ENCODE results near the gene CCDC106. TPM values are rescaled to one million over a fixed set of nuclear protein-coding genes. Genes with fewer than 3 reads are reported as not detected.

Gene CCDC106
- total and polyA plus RNA-seq, 2 donors from 2014 or later, result 22.7 to 51.9 TPM

- no peaks in the 10 kb centered on the region for H3K9me3 ChIP-seq (ENCODE audit: control insufficient read depth in 2 of 3, insufficient read depth in 1 of 3, low read length in 3 of 3)
- peak overlapping the region in 1 of 2 donors; percentile 57 for H3K27ac ChIP-seq (ENCODE audit: low read depth in 2 of 2, low read length in 2 of 2)
- FAIRE-seq, result no peak
- peak in 1 of 5 donors; percentile 25 for DNase-seq
- H3K36me3 ChIP-seq (ENCODE audit: control insufficient read depth in 2 of 3, insufficient read depth in 3 of 3, low read length in 3 of 3), result peaks cover 2 to 15% (median 15%) of the 10 kb centered on the region in 3 donors
- no peaks in the 10 kb centered on the region for H3K27me3 ChIP-seq (ENCODE audit: control insufficient read depth, insufficient read depth, low read length)
- H3K9ac ChIP-seq (ENCODE audit: low read length in 3 of 3), result peak overlapping the region in 2 of 3 donors; percentile 38 to 39
- no peak for TF ChIP-seq CTCF (IDR thresholded peaks at IDR 0.05; ENCODE audit: borderline replicate concordance, extremely low read depth, insufficient read depth)
- peak overlapping the region in 2 of 3 donors; percentile 97 to 98 for H3K4me3 ChIP-seq (ENCODE audit: low read length in 3 of 3)
- intact Hi-C loops (cut with DNase I), result no loop called here
- peaks cover 0 to 56% (median 45%) of the 10 kb centered on the region in 3 donors for H3K4me1 ChIP-seq (ENCODE audit: control insufficient read depth in 2 of 3, insufficient read depth in 2 of 3, low read depth in 1 of 3, low read length in 3 of 3)
These were observed 29.0 kb downstream of the CCDC106 start for GRCh38 chr19:55676889-55677505.

- FAIRE-seq (no peak), DNase-seq (peak in 1 of 5 donors; percentile 53)
- Histone ChIP-seq H3K4me3 (ENCODE audit: low read length in 3 of 3) (peak overlapping the region in 2 of 3 donors; percentile 97 to 98), H3K36me3 (ENCODE audit: control insufficient read depth in 2 of 3, insufficient read depth in 3 of 3, low read length in 3 of 3) (peaks cover 2 to 17% (median 15%) of the 10 kb centered on the region in 3 donors), H3K9ac (ENCODE audit: low read length in 3 of 3) (peak overlapping the region in 1 of 3 donors; percentile 20), H3K9me3 (ENCODE audit: control insufficient read depth in 2 of 3, insufficient read depth in 1 of 3, low read length in 3 of 3) (no peaks in the 10 kb centered on the region), H3K27me3 (ENCODE audit: control insufficient read depth, insufficient read depth, low read length) (no peaks in the 10 kb centered on the region), H3K27ac (ENCODE audit: low read depth in 2 of 2, low read length in 2 of 2) (peak overlapping the region; percentile 25 to 57), H3K4me1 (ENCODE audit: control insufficient read depth in 2 of 3, insufficient read depth in 2 of 3, low read depth in 1 of 3, low read length in 3 of 3) (peaks cover 0 to 60% (median 49%) of the 10 kb centered on the region in 3 donors)
- intact Hi-C loops (cut with DNase I), result no loop called here
- no peak for TF ChIP-seq CTCF (IDR thresholded peaks at IDR 0.05; ENCODE audit: borderline replicate concordance, extremely low read depth, insufficient read depth)
These were observed 29.6 kb downstream of the CCDC106 start for GRCh38 chr19:55677572-55678028.

- DNase-seq (peak in 1 of 5 donors; percentile 78), FAIRE-seq (no peak)
- H3K27me3 ChIP-seq (ENCODE audit: control insufficient read depth, insufficient read depth, low read length), result no peaks in the 10 kb centered on the region
- peaks cover 0 to 60% (median 52%) of the 10 kb centered on the region in 3 donors for H3K4me1 ChIP-seq (ENCODE audit: control insufficient read depth in 2 of 3, insufficient read depth in 2 of 3, low read depth in 1 of 3, low read length in 3 of 3)
- H3K36me3 ChIP-seq (ENCODE audit: control insufficient read depth in 2 of 3, insufficient read depth in 3 of 3, low read length in 3 of 3), result peaks cover 2 to 17% (median 15%) of the 10 kb centered on the region in 3 donors
- peak overlapping the region in 1 of 3 donors; percentile 20 for H3K9ac ChIP-seq (ENCODE audit: low read length in 3 of 3)
- no peak for TF ChIP-seq CTCF (IDR thresholded peaks at IDR 0.05; ENCODE audit: borderline replicate concordance, extremely low read depth, insufficient read depth)
- H3K27ac ChIP-seq (ENCODE audit: low read depth in 2 of 2, low read length in 2 of 2), result no peak overlapping the region
- H3K9me3 ChIP-seq (ENCODE audit: control insufficient read depth in 2 of 3, insufficient read depth in 1 of 3, low read length in 3 of 3), result no peaks in the 10 kb centered on the region
- peak overlapping the region in 1 of 3 donors; percentile 97 for H3K4me3 ChIP-seq (ENCODE audit: low read length in 3 of 3)
- intact Hi-C loops (cut with DNase I), result no loop called here
These were observed 30.2 kb downstream of the CCDC106 start for GRCh38 chr19:55678121-55678671.
